ENCODE results near the gene GRIPAP1.

The GRIPAP1 gene

GRCh38 chrX:48975041-48975440 lies 27.0 kb downstream of the GRIPAP1 start:
- H3K36me3 ChIP-seq (ENCODE audit: control insufficient read depth, insufficient read depth, low read length), result peaks cover 13% of the 10 kb centered on the region
- no peak for DNase-seq (ENCODE audit: low read depth, low spot score)
- no peaks in the 10 kb centered on the region for H3K27me3 ChIP-seq (ENCODE audit: control insufficient read depth, insufficient read depth, low read length)
- no peaks in the 10 kb centered on the region for H3K9me3 ChIP-seq (ENCODE audit: control insufficient read depth, insufficient read depth, low read length)
- H3K4me1 ChIP-seq (ENCODE audit: control insufficient read depth, insufficient read depth, low read length), result no peaks in the 10 kb centered on the region
- no peak overlapping the region for H3K4me3 ChIP-seq (ENCODE audit: low read length)
- no peak overlapping the region for H3K27ac ChIP-seq (ENCODE audit: low read length)
- no CpG with 5 or more reads among the region's 7 CpGs for WGBS (ENCODE audit: insufficient coverage, insufficient read length)

DNA sequence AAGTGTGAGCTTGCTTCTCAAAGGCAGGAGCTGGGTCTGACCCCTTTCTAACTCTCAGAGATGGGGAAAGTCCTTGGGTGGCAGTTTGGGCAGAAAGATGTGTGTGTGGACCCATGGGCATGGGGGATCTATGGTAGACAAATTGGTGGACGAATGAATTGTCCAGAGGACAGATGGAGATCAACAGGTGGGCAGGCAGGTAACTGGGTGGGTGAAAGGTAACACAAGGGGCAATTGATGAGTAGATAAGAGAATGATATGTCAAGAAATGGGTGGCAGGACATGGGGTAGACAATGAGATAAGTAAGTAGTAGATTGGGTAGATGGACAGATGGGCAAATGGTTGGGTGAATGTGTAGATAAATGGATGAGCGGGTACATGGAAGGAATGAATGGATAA lies 27.5 kb downstream of the GRIPAP1 start:
- Histone ChIP-seq H3K27ac (ENCODE audit: low read length) (no peak overlapping the region), H3K4me3 (ENCODE audit: low read length) (no peak overlapping the region), H3K9me3 (ENCODE audit: control insufficient read depth, insufficient read depth, low read length) (no peaks in the 10 kb centered on the region), H3K4me1 (ENCODE audit: control insufficient read depth, insufficient read depth, low read length) (no peaks in the 10 kb centered on the region), H3K27me3 (ENCODE audit: control insufficient read depth, insufficient read depth, low read length) (no peaks in the 10 kb centered on the region), H3K36me3 (ENCODE audit: control insufficient read depth, insufficient read depth, low read length) (peaks cover 13% of the 10 kb centered on the region)
- no peak for DNase-seq (ENCODE audit: low read depth, low spot score)
- 100% methylated on average over 1 of the region's 2 CpGs for WGBS (ENCODE audit: insufficient coverage, insufficient read length)

DNA sequence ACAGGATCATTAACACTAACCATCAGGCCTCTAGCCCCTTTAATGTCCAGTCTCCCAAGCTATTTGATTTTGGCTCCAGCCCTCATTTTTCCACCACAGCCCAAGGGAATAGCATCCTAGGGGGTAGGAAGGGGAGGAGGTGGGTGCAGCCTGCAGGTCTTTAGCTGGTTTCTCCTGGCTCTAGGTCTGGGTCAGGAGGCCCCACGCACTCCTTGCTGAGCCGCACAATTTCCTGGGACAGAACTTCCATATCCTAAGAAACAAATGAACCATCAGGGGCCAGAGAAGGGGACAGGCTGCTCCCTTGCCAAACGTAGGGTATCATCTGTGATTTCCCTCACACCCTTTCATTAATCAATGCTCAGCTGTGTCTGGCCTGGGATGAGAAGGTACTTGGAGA lies 28.0 kb downstream of the GRIPAP1 start:
- H3K27ac ChIP-seq (ENCODE audit: low read length), result no peak overlapping the region
- H3K36me3 ChIP-seq (ENCODE audit: control insufficient read depth, insufficient read depth, low read length), result peaks cover 13% of the 10 kb centered on the region
- no CpG with 5 or more reads among the region's 3 CpGs for WGBS (ENCODE audit: insufficient coverage, insufficient read length)
- no peaks in the 10 kb centered on the region for H3K4me1 ChIP-seq (ENCODE audit: control insufficient read depth, insufficient read depth, low read length)
- DNase-seq (ENCODE audit: low read depth, low spot score), result no peak
- H3K4me3 ChIP-seq (ENCODE audit: low read length), result no peak overlapping the region
- H3K9me3 ChIP-seq (ENCODE audit: control insufficient read depth, insufficient read depth, low read length), result no peaks in the 10 kb centered on the region
- no peaks in the 10 kb centered on the region for H3K27me3 ChIP-seq (ENCODE audit: control insufficient read depth, insufficient read depth, low read length)

GRCh38 chrX:48972220-48973164 lies 29.6 kb downstream of the GRIPAP1 start:
- no peaks in the 10 kb centered on the region for H3K4me1 ChIP-seq (ENCODE audit: control insufficient read depth, insufficient read depth, low read length)
- no peak for DNase-seq (ENCODE audit: low read depth, low spot score)
- H3K27ac ChIP-seq (ENCODE audit: low read length), result no peak overlapping the region
- H3K9me3 ChIP-seq (ENCODE audit: control insufficient read depth, insufficient read depth, low read length), result no peaks in the 10 kb centered on the region
- peaks cover 13% of the 10 kb centered on the region for H3K36me3 ChIP-seq (ENCODE audit: control insufficient read depth, insufficient read depth, low read length)
- H3K27me3 ChIP-seq (ENCODE audit: control insufficient read depth, insufficient read depth, low read length), result no peaks in the 10 kb centered on the region
- H3K4me3 ChIP-seq (ENCODE audit: low read length), result peak overlapping the region; percentile 49; the same call in 1 of the 2 replicates
- 100% methylated on average over 2 of the region's 13 CpGs for WGBS (ENCODE audit: insufficient coverage, insufficient read length)

DNA sequence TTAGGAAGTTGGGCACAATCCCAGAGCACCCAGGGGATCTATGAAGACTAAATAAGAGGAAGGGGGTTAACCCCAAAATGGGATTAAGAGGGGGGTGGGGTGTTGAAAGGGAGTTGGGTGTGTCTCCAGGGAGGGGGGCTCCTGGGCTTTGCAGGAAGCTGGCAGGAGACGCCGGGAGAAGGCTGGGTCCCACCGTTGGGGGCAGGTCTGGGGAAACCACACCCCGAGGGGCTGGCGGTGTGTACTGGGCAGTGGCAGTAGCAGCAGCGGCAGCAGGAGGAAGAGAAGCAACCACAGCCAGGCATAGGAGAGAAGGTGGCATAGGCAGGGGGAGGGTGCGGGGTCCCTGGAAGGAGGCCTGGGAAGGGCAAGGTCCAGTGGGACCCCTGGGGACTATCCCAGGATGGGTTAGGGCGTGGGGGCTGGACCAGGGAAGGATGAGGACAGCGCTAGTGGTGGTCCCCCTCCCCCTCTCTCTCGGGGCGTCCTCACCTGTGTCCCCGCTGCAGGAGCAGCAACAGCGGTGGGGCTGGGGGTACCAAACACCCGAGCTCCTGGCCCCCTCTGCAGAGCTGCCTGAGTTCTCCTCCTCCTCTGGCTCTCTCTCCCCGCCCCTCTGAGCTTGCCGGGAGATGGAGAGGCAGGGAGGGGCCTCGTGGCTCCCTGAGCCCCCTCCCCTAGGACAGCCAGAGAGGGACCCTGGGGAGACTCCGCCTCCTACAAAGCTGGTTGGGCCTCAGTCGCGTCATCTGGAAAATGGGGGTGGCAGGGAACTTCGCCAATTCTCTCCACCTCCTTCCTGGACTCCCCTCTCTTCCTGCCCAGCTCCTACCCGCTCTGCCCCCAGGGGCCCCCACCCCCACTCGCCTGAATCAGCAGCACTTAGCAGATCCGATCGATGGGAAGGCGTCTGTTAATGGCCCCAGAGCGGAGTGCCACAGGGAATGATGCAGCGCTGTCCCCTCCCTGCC lies 30.5 kb downstream of the GRIPAP1 start, which contains the start of gene KCND1:
KCND1 (minus strand) TSS at position 596 of the 971 bp plus-strand sequence. CDS start 1,573 bp downstream, outside the sequence.
- H3K4me3 ChIP-seq (ENCODE audit: low read length), result peak within 1 kb of the TSS; percentile 49; the same call in 1 of the 2 replicates
- peaks cover 13% of the 10 kb centered on the region for H3K36me3 ChIP-seq (ENCODE audit: control insufficient read depth, insufficient read depth, low read length)
- no peak within 1 kb of the TSS for H3K27ac ChIP-seq (ENCODE audit: low read length)
- DNase-seq (ENCODE audit: low read depth, low spot score), result no peak
- H3K27me3 ChIP-seq (ENCODE audit: control insufficient read depth, insufficient read depth, low read length), result no peaks in the 10 kb centered on the region
- no peaks in the 10 kb centered on the region for H3K4me1 ChIP-seq (ENCODE audit: control insufficient read depth, insufficient read depth, low read length)
- no peaks in the 10 kb centered on the region for H3K9me3 ChIP-seq (ENCODE audit: control insufficient read depth, insufficient read depth, low read length)
- WGBS (ENCODE audit: insufficient coverage, insufficient read length), result no CpG with 5 or more reads among the region's 28 CpGs

DNA sequence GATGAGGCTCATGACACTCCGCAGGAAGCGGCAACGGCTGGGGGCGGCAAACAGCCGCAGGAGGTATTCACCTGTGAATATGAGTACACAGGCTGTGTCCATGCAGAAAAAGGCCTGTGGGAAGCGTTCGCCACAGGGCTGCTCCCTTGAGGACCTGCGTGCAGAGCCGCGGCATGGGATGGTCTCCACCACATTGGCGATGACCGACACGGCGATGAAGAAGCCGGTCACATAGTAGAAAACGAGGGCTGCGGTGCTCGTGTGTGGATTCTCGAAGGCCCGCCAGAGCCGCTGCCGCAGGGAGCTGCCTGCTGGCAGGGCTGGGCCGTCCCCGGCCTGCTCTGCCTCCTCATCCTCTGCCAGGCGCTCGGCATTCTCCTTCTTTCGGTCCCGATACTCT lies 32.6 kb downstream of the GRIPAP1 start:
- Histone ChIP-seq H3K9me3 (ENCODE audit: control insufficient read depth, insufficient read depth, low read length) (no peaks in the 10 kb centered on the region), H3K36me3 (ENCODE audit: control insufficient read depth, insufficient read depth, low read length) (peaks cover 2% of the 10 kb centered on the region; the same call in 1 of the 2 replicates), H3K4me3 (ENCODE audit: low read length) (no peak overlapping the region), H3K27me3 (ENCODE audit: control insufficient read depth, insufficient read depth, low read length) (no peaks in the 10 kb centered on the region), H3K4me1 (ENCODE audit: control insufficient read depth, insufficient read depth, low read length) (no peaks in the 10 kb centered on the region), H3K27ac (ENCODE audit: low read length) (no peak overlapping the region)
- no peak for DNase-seq (ENCODE audit: low read depth, low spot score)
- no CpG with 5 or more reads among the region's 28 CpGs for WGBS (ENCODE audit: insufficient coverage, insufficient read length)

- no peaks in the 10 kb centered on the region for H3K27me3 ChIP-seq (ENCODE audit: control insufficient read depth, insufficient read depth, low read length)
- no peaks in the 10 kb centered on the region for H3K9me3 ChIP-seq (ENCODE audit: control insufficient read depth, insufficient read depth, low read length)
- no CpG with 5 or more reads among the region's 1 CpG for WGBS (ENCODE audit: insufficient coverage, insufficient read length)
- no peak overlapping the region for H3K4me3 ChIP-seq (ENCODE audit: low read length)
- H3K36me3 ChIP-seq (ENCODE audit: control insufficient read depth, insufficient read depth, low read length), result no peaks in the 10 kb centered on the region
- H3K27ac ChIP-seq (ENCODE audit: low read length), result no peak overlapping the region
- no peak for DNase-seq (ENCODE audit: low read depth, low spot score)
- H3K4me1 ChIP-seq (ENCODE audit: control insufficient read depth, insufficient read depth, low read length), result no peaks in the 10 kb centered on the region
These were observed 33.7 kb downstream of the GRIPAP1 start for GRCh38 chrX:48968377-48968776.

- Histone ChIP-seq H3K36me3 (ENCODE audit: control insufficient read depth, insufficient read depth, low read length) (no peaks in the 10 kb centered on the region), H3K27me3 (ENCODE audit: control insufficient read depth, insufficient read depth, low read length) (no peaks in the 10 kb centered on the region), H3K9me3 (ENCODE audit: control insufficient read depth, insufficient read depth, low read length) (no peaks in the 10 kb centered on the region), H3K4me1 (ENCODE audit: control insufficient read depth, insufficient read depth, low read length) (no peaks in the 10 kb centered on the region), H3K4me3 (ENCODE audit: low read length) (no peak overlapping the region), H3K27ac (ENCODE audit: low read length) (no peak overlapping the region)
- WGBS (ENCODE audit: insufficient coverage, insufficient read length), result no CpG with 5 or more reads among the region's 15 CpGs
- DNase-seq (ENCODE audit: low read depth, low spot score), result no peak
These were observed 35.1 kb downstream of the GRIPAP1 start for GRCh38 chrX:48966796-48967579.

GRCh38 chrX:48965959-48966358 lies 36.1 kb downstream of the GRIPAP1 start:
- Histone ChIP-seq H3K36me3 (ENCODE audit: control insufficient read depth, insufficient read depth, low read length) (no peaks in the 10 kb centered on the region), H3K9me3 (ENCODE audit: control insufficient read depth, insufficient read depth, low read length) (no peaks in the 10 kb centered on the region), H3K4me1 (ENCODE audit: control insufficient read depth, insufficient read depth, low read length) (no peaks in the 10 kb centered on the region), H3K4me3 (ENCODE audit: low read length) (no peak overlapping the region), H3K27me3 (ENCODE audit: control insufficient read depth, insufficient read depth, low read length) (no peaks in the 10 kb centered on the region), H3K27ac (ENCODE audit: low read length) (no peak overlapping the region)
- DNase-seq (ENCODE audit: low read depth, low spot score), result no peak
- WGBS (ENCODE audit: insufficient coverage, insufficient read length), result no CpG with 5 or more reads among the region's 14 CpGs

All from iPS DF 6.9 (cell line).